H1 (cell line): Measurements from ENCODE around the gene MS4A6A. TPM values are rescaled to one million over a fixed set of nuclear protein-coding genes. Genes with fewer than 3 reads are reported as not detected.

Source experiments
- CTCF ChIA-PET: fragments of 300-600 bp; sonication (Branson Sonifier 250); formaldehyde crosslinking; loops from one replicate; lab custom pipeline; 2021; ENCODE audit not compliant: partially characterized antibody; lab: Charles Lee
- POLR2A ChIA-PET: fragments of 300-600 bp; sonication (Branson Sonifier 250); formaldehyde crosslinking; loops from one replicate; lab custom pipeline; 2021; ENCODE audit warnings: inconsistent platforms; ENCODE audit not compliant: partially characterized antibody; lab: Charles Lee
- DNase-seq, 2 experiments: peaks; one replicate each; pipeline versions ENCODE4 v3.0.0 to v3.0.0-alpha.2; 2010 to 2022; ENCODE audit warnings: low spot score in 2 of 2, low read depth in 1 of 2, mixed read lengths in 1 of 2
- FAIRE-seq: peaks from 2 replicates; lab custom pipeline; 2011; peaks lifted over from hg19 to GRCh38; lab: Jason Lieb, UNC
- H2AFZ ChIP-seq: 2 replicates; pipeline ENCODE4 v1.8.1; 2012; ENCODE audit warnings: low read length, inconsistent platforms
- H2AK5ac ChIP-seq: 2 replicates; pipeline ENCODE4 v1.6.1; 2013; ENCODE audit warnings: low read depth, low read length
- H2BK120ac ChIP-seq: replicated peaks from 2 replicates; pipeline ENCODE3; 2013; ENCODE audit warnings: low read depth, low read length, inconsistent platforms
- H2BK12ac ChIP-seq: 2 replicates; pipeline ENCODE4 v1.6.1; 2013; ENCODE audit warnings: low read depth, low read length
- H2BK15ac ChIP-seq: 2 replicates; pipeline ENCODE4 v1.6.1; 2013; ENCODE audit warnings: low read length
- H2BK20ac ChIP-seq: 2 replicates; pipeline ENCODE4 v1.6.1; 2013; ENCODE audit warnings: low read length
- H2BK5ac ChIP-seq: 2 replicates; pipeline ENCODE4 v1.6.1; 2013; ENCODE audit warnings: low read depth, low read length
- H3K14ac ChIP-seq: 2 replicates; pipeline ENCODE4 v1.6.1; 2013; ENCODE audit warnings: inconsistent platforms; ENCODE audit not compliant: insufficient read length
- H3K18ac ChIP-seq: 2 replicates; pipeline ENCODE4 v1.6.1; 2013; ENCODE audit warnings: low read length; ENCODE audit errors: extremely low read depth
- H3K23ac ChIP-seq: 2 replicates; pipeline ENCODE4 v1.6.1; 2013; ENCODE audit warnings: inconsistent platforms; ENCODE audit not compliant: insufficient read length
- H3K23me2 ChIP-seq: 2 replicates; pipeline ENCODE4 v1.6.1; 2013; ENCODE audit warnings: low read depth, low read length
- H3K27ac ChIP-seq: 2 replicates; pipeline ENCODE4 v1.6.1; 2011; ENCODE audit warnings: low read depth, low read length, inconsistent platforms
- H3K27me3 ChIP-seq, 4 experiments: replicated peaks in 1 of 4; 1 replicate in 1 of 4; 2 replicates in 3 of 4; pipeline versions ENCODE4 v1.6.1 to v1.8.1; 2011 to 2013; ENCODE audit warnings: low read length in 3 of 4, mild to moderate bottlenecking in 3 of 4, inconsistent platforms in 2 of 4, mixed read lengths in 2 of 4, moderate library complexity in 1 of 4; ENCODE audit not compliant: control insufficient read depth in 3 of 4, insufficient read depth in 3 of 4; ENCODE audit errors: extremely low read depth in 1 of 4
- H3K36me3 ChIP-seq, 4 experiments: 2 replicates each; pipeline versions ENCODE4 v1.6.1 to v1.8.1; 2011 to 2013; ENCODE audit warnings: mild to moderate bottlenecking in 4 of 4, low read length in 3 of 4, moderate library complexity in 2 of 4, control low read depth in 1 of 4, inconsistent platforms in 1 of 4; ENCODE audit not compliant: insufficient read depth in 4 of 4, control insufficient read depth in 2 of 4
- H3K4ac ChIP-seq: replicated peaks from 2 replicates; pipeline ENCODE3; 2013; ENCODE audit warnings: low read length, low read depth, mixed read lengths, inconsistent platforms; ENCODE audit not compliant: insufficient read length
- H3K4me1 ChIP-seq, 4 experiments: replicated peaks in 1 of 4; 1 replicate in 1 of 4; 2 replicates in 3 of 4; pipeline versions ENCODE4 v1.6.1 to v1.8.1; 2011 to 2013; ENCODE audit warnings: low read length in 3 of 4, inconsistent platforms in 2 of 4, mixed read lengths in 1 of 4; ENCODE audit not compliant: insufficient read depth in 4 of 4, control insufficient read depth in 3 of 4
- H3K4me2 ChIP-seq, 2 experiments: 2 replicates each; pipeline versions ENCODE4 v1.6.1 to v1.8.1; 2011 to 2013; ENCODE audit warnings: low read depth in 2 of 2, low read length in 2 of 2, control low read depth in 1 of 2, inconsistent platforms in 1 of 2, mild to moderate bottlenecking in 1 of 2; ENCODE audit not compliant: insufficient read depth in 1 of 2
- H3K4me3 ChIP-seq, 4 experiments: fragments of 200-600, 300-600 bp in 1 of 4; sonication (generic), shearing (Covaris generic), sonication (Bioruptor Twin) in 1 of 4; 2 replicates each; pipeline versions ENCODE4 v1.5.1 to v1.8.1; 2011 to 2016; ENCODE audit warnings: low read length in 4 of 4, low read depth in 3 of 4, control low read depth in 2 of 4, inconsistent platforms in 2 of 4, mild to moderate bottlenecking in 2 of 4, mixed read lengths in 1 of 4, moderate library complexity in 1 of 4; ENCODE audit not compliant: insufficient read depth in 2 of 4; ENCODE audit errors: extremely low read depth in 1 of 4
- H3K56ac ChIP-seq: replicated peaks from 2 replicates; pipeline ENCODE3; 2013; ENCODE audit warnings: low read depth, mild to moderate bottlenecking, mixed read lengths, low read length, inconsistent platforms; ENCODE audit not compliant: insufficient read length
- H3K79me1 ChIP-seq: 2 replicates; pipeline ENCODE4 v1.6.1; 2013; ENCODE audit warnings: low read depth, low read length, control low read depth
- H3K79me2 ChIP-seq, 2 experiments: 2 replicates each; pipeline versions ENCODE4 v1.6.1 to v1.8.1; 2012 to 2013; ENCODE audit warnings: low read length in 2 of 2, mild to moderate bottlenecking in 2 of 2, inconsistent platforms in 1 of 2; ENCODE audit not compliant: insufficient read depth in 2 of 2, control insufficient read depth in 1 of 2
- H3K9ac ChIP-seq, 4 experiments: replicated peaks in 1 of 4; 1 replicate in 1 of 4; 2 replicates in 3 of 4; pipeline versions ENCODE4 v1.6.1 to v1.8.1; 2011 to 2013; ENCODE audit warnings: low read depth in 3 of 4, low read length in 3 of 4, control low read depth in 2 of 4, mild to moderate bottlenecking in 2 of 4, moderate library complexity in 2 of 4, inconsistent platforms in 1 of 4; ENCODE audit errors: extremely low read depth in 1 of 4
- H3K9me3 ChIP-seq, 2 experiments: 2 replicates each; pipeline versions ENCODE4 v1.6.1 to v1.8.1; 2012 to 2013; ENCODE audit warnings: mild to moderate bottlenecking in 2 of 2, moderate library complexity in 2 of 2, control low read depth in 1 of 2, inconsistent platforms in 1 of 2, low read depth in 1 of 2, low read length in 1 of 2, mixed read lengths in 1 of 2; ENCODE audit not compliant: insufficient read depth in 2 of 2
- H4K20me1 ChIP-seq, 2 experiments: replicated peaks in 1 of 2; 2 replicates each; pipeline versions ENCODE3 to v1.8.1; 2011 to 2013; ENCODE audit warnings: inconsistent platforms in 2 of 2, low read length in 2 of 2, mild to moderate bottlenecking in 1 of 2; ENCODE audit not compliant: insufficient read depth in 2 of 2, control insufficient read depth in 1 of 2
- H4K5ac ChIP-seq: 2 replicates; pipeline ENCODE4 v1.6.1; 2013; ENCODE audit warnings: low read length, low read depth, mixed read lengths, inconsistent platforms; ENCODE audit not compliant: insufficient read length
- H4K8ac ChIP-seq: 2 replicates; pipeline ENCODE4 v1.8.0; 2013; ENCODE audit warnings: mild to moderate bottlenecking, moderate library complexity, low read length, inconsistent platforms; ENCODE audit not compliant: insufficient read depth; ENCODE audit errors: extremely low read depth
- H4K91ac ChIP-seq: replicated peaks from 2 replicates; pipeline ENCODE3; 2013; ENCODE audit warnings: low read length, mixed read lengths, inconsistent platforms; ENCODE audit not compliant: insufficient read length
- ATF2 ChIP-seq: IDR thresholded peaks from 2 replicates; pipeline ENCODE4 v1.6.1; 2012; ENCODE audit warnings: low read length, inconsistent platforms
- CHD1 ChIP-seq: IDR thresholded peaks from 2 replicates; pipeline ENCODE4 v1.6.1; 2012; ENCODE audit warnings: low read depth, low read length, improper control_type of control experiment
- HDAC6 ChIP-seq: IDR thresholded peaks from one replicate; pipeline ENCODE4 v1.7.1; 2012; ENCODE audit warnings: low read depth, mild to moderate bottlenecking, inconsistent platforms, low read length, moderate library complexity
- JUND ChIP-seq: IDR thresholded peaks from 2 replicates; pipeline ENCODE4 v1.6.1; 2011; ENCODE audit warnings: mild to moderate bottlenecking, improper control_type of control experiment, low read length
- KDM1A ChIP-seq: fragments of 200-600, 300-600 bp; sonication (generic); IDR thresholded peaks from 2 replicates; pipeline ENCODE4 v1.7.1; 2016; ENCODE audit warnings: mild to moderate bottlenecking, low read length, borderline replicate concordance
- NRF1 ChIP-seq: IDR thresholded peaks from 2 replicates; pipeline ENCODE4 v1.6.1; 2011; ENCODE audit warnings: mild to moderate bottlenecking, low read depth, low read length, improper control_type of control experiment
- RAD21 ChIP-seq, 2 experiments: IDR thresholded peaks in 1 of 2; conservative IDR thresholded peaks in 1 of 2; 2 replicates each; pipeline ENCODE4 v1.6.1; 2011; ENCODE audit warnings: low read depth in 2 of 2, low read length in 2 of 2, improper control_type of control experiment in 1 of 2, inconsistent platforms in 1 of 2, mild to moderate bottlenecking in 1 of 2, moderate library complexity in 1 of 2
- SP2 ChIP-seq: IDR thresholded peaks from 2 replicates; pipeline ENCODE4 v1.6.1; 2012; ENCODE audit warnings: mild to moderate bottlenecking, low read length, inconsistent platforms
- TEAD4 ChIP-seq: IDR thresholded peaks from 2 replicates; pipeline ENCODE4 v1.6.1; 2012; ENCODE audit warnings: low read depth, low read length, inconsistent platforms, mixed read lengths
- WGBS, 2 experiments: shearing (Covaris generic) in 1 of 2; methylation state at CpG; one replicate each; pipeline versions ENCODE4 v1.1.6 to v1.1.7; 2013 to 2015; ENCODE audit warnings: low lambda C conversion rate in 2 of 2, mixed read lengths in 2 of 2, inconsistent platforms in 1 of 2, low coverage in 1 of 2, missing lambda C conversion rate in 1 of 2; ENCODE audit not compliant: insufficient replicate concordance in 2 of 2, insufficient coverage in 1 of 2, insufficient read length in 1 of 2; ENCODE audit errors: extremely low coverage in 1 of 2, missing lambda C conversion rate in 1 of 2; 5-methylcytosine and 5-hydroxymethylcytosine counted together
- polyA plus RNA-seq, 7 experiments: library from polyadenylated mRNA; depleted of rRNA in 3 of 7; stranded (reverse) in 5 of 7; unstranded in 2 of 7; fragments of >200 nt in 5 of 7; fragments of 200-250 nt in 2 of 7; gene quantifications; 1 replicate in 5 of 7; 2 replicates in 1 of 7; 4 replicates in 1 of 7; pipeline versions ENCODE4 v1.2.1 to v1.2.3, GENCODE V29; 2011 to 2013; ENCODE audit warnings: missing spikeins in 2 of 7, mixed read lengths in 2 of 7
- total RNA-seq: library from RNA; stranded (reverse); fragmentation: NEBNext Ultra II Directional; extraction: Animal tissue kit (Norgen Biotek cat#: 25700); gene quantifications from 2 replicates; pipeline ENCODE4 v1.2.1, GENCODE V29; 2021

Gene MS4A6A
- total and polyA plus RNA-seq, 2 of the 8 experiments (the other 6 are each of a cell fraction or from before 2014, with no cell fraction given) = not detected

DNA sequence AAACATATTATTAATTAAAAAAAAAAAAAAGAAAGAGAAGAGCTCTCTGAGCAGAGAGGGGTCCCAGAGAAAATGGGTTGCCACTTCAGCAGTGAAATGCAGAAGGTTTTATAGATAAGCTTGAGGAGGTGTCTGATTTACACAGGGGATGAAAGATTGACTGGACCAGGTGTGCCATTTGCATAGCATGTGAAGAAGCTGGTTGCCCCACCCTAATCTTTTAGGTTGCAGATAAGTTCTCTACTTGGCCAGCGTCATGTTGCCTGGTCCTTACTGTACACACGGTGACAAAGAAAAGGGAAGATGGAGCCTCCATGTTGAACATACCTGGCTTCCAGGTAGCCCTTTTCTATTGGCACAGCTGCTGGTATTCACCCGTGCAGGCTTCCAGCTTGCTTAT is 53.0 kb downstream of the MS4A6A start:
- DNase-seq (no peak), FAIRE-seq (no peak)
- Histone ChIP-seq H3K9ac (no peak overlapping the region), H4K20me1 (no peaks in the 10 kb centered on the region), H4K91ac (no peak overlapping the region), H3K4ac (no peak overlapping the region), H2BK120ac (no peak overlapping the region), H3K4me1 (peaks cover 0 to 3% (median 2%) of the 10 kb centered on the region in 4 experiments; a peak in 4 of 7 replicates), H4K8ac (no peak overlapping the region), H3K27me3 (no peaks in the 10 kb centered on the region), H3K36me3 (no peaks in the 10 kb centered on the region), H3K79me2 (no peaks in the 10 kb centered on the region), H3K14ac (no peak overlapping the region), H3K56ac (no peak overlapping the region), H3K4me2 (no peak overlapping the region), H2BK12ac (no peak overlapping the region), H2BK20ac (no peak overlapping the region), H3K18ac (no peak overlapping the region), H2AFZ (no peak overlapping the region), H2BK5ac (no peak overlapping the region), H2AK5ac (no peak overlapping the region), H3K4me3 (no peak overlapping the region), H4K5ac (no peak overlapping the region), H3K27ac (no peak overlapping the region), H3K9me3 (peaks cover 9 to 13% of the 10 kb centered on the region in 2 experiments), H3K23ac (no peak overlapping the region), H2BK15ac (no peak overlapping the region), H3K79me1 (no peaks in the 10 kb centered on the region), H3K23me2 (no peaks in the 10 kb centered on the region)
- 92% methylated on average over 3 of the region's 3 CpGs; no CpG with 5 or more reads in 1 of the 2 experiments for WGBS, 2 experiments
- POLR2A ChIA-PET = no interaction called here
- CTCF ChIA-PET = interaction anchor here (0.6 to 1.4 kb wide), 6 partner anchors 11 to 825 kb away, joined by 3 to 9 read pairs (median 4); partner anchors contain the start of gene MRPL16
- TF ChIP-seq RAD21 (IDR thresholded peaks at IDR 0.05 in 1 of 2, conservative IDR thresholded peaks at IDR 0.05 in 1 of 2; ENCODE audit: low read depth in 2 of 2, low read length in 2 of 2) = no peak
- no peak for TF ChIP-seq NRF1
- no peak for TF ChIP-seq HDAC6
- TF ChIP-seq KDM1A = no peak
- TF ChIP-seq JUND = no peak
- TF ChIP-seq SP2 = no peak
- TF ChIP-seq ATF2 = no peak
- TF ChIP-seq CHD1 = no peak
- no peak for TF ChIP-seq TEAD4
